ENCODE measurements around the gene PPT1. TPM values are rescaled to one million over a fixed set of nuclear protein-coding genes. Genes with fewer than 3 reads are reported as not detected.

PPT1 gene
- total RNA-seq, 1 donor from 2014 or later, result 48.3 TPM

DNA sequence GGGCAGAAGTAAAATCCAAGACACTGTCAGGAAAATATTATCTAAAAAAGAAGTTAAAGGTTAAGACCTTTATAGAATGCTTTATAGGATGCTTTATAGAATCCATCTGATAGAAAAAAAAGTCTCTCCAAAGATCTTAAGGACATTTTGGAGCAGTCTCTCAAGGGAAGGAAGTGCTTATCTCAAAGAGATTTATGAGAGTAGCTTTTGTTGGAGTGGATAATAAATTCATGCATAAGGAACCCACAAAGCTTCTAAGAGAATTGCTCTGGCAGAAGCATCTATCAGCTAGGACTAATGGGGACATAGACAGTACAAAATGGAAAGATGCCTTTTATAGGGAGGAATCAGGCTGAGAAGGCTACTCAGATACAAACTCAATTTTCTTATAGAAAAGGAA lies 69.4 kb downstream of the PPT1 start:
- TF ChIP-seq CTCF (IDR thresholded peaks at IDR 0.05), result no peak

GRCh38 chr1:40024671-40025070 lies 72.4 kb downstream of the PPT1 start:
- Mint-ChIP-seq H3K4me3 (ENCODE audit: unreplicated experiment) (no peak overlapping the region), H3K4me1 (ENCODE audit: low read depth) (no peaks in the 10 kb centered on the region), H3K36me3 (ENCODE audit: low read depth) (peaks cover 6% of the 10 kb centered on the region), H3K9me3 (ENCODE audit: low read depth) (peaks cover 8% of the 10 kb centered on the region), H3K27me3 (ENCODE audit: low read depth) (peaks cover 11% of the 10 kb centered on the region), H3K27ac (ENCODE audit: unreplicated experiment) (no peak overlapping the region)
- DNase-seq (ENCODE audit: low spot score), result no peak
- no peak for TF ChIP-seq CTCF (IDR thresholded peaks at IDR 0.05)

More for the DNA sequence above, 69.4 kb downstream of the PPT1 start:
- Mint-ChIP-seq H3K27me3 (ENCODE audit: low read depth) (peaks cover 11% of the 10 kb centered on the region), H3K4me1 (ENCODE audit: low read depth) (peaks cover 11% of the 10 kb centered on the region), H3K4me3 (ENCODE audit: unreplicated experiment) (no peak overlapping the region), H3K27ac (ENCODE audit: unreplicated experiment) (no peak overlapping the region), H3K9me3 (ENCODE audit: low read depth) (peaks cover 8% of the 10 kb centered on the region), H3K36me3 (ENCODE audit: low read depth) (peaks cover 6% of the 10 kb centered on the region)
- DNase-seq (ENCODE audit: low spot score), result no peak

DNA sequence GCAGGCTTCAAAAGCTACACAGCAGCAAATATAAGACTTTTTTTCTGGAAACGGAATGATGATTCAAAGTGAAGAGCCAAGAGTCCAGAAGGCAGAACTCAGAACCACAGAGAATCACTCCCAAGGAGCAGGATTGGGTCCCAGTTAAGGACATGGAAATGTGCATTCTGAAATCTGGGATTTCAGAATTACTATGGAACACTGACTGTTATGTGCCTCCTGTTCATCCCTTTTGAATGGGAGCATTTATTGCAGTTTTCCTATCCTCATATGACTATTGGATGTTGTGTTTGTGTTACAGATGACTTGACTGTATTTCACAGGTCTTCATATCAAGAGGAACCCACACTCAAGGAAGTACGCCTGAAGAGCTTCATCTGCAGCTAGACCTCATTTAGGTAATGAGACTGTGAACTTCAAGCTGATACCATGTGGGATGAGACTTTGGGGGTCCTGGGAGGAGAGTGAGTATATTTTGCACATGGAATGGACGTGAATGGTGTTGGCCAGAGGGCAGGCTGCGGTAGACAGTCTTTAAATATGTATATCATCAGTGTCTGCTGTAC lies 73.6 kb downstream of the PPT1 start:
- no peak overlapping the region for H3K27ac Mint-ChIP-seq (ENCODE audit: unreplicated experiment)
- peaks cover 4% of the 10 kb centered on the region for H3K27me3 Mint-ChIP-seq (ENCODE audit: low read depth)
- H3K4me3 Mint-ChIP-seq (ENCODE audit: unreplicated experiment), result no peak overlapping the region
- no peak for DNase-seq (ENCODE audit: low spot score)
- no peak for TF ChIP-seq CTCF (IDR thresholded peaks at IDR 0.05)
- H3K9me3 Mint-ChIP-seq (ENCODE audit: low read depth), result peaks cover 8% of the 10 kb centered on the region
- H3K36me3 Mint-ChIP-seq (ENCODE audit: low read depth), result peaks cover 6% of the 10 kb centered on the region
- no peaks in the 10 kb centered on the region for H3K4me1 Mint-ChIP-seq (ENCODE audit: low read depth)

Other genes with a start within 250 kb of the PPT1 start
- gene TRIT1, start 213.7 kb downstream of the PPT1 start, total RNA-seq, result 9.3 to 12.3 TPM (median 10.7 TPM) in 3 replicates
- gene MYCL, start 195.3 kb downstream of the PPT1 start, total RNA-seq, result 0.29 to 0.62 TPM (median 0.47 TPM) in 3 replicates
- 1.4 to 2.5 TPM (median 1.8 TPM) in 3 replicates for gene MFSD2A, start 142.1 kb downstream of the PPT1 start, total RNA-seq
- 415 to 576 TPM (median 558 TPM) in 3 replicates for gene CAP1, start 56.5 kb downstream of the PPT1 start, total RNA-seq
- 11.9 to 16.0 TPM (median 15.5 TPM) in 3 replicates for gene RLF, start 64.1 kb upstream of the PPT1 start, total RNA-seq
- not detected in 3 replicates for gene TMCO2, start 150.7 kb upstream of the PPT1 start, total RNA-seq
- gene ZMPSTE24, start 161.0 kb upstream of the PPT1 start, total RNA-seq, result 49.5 to 62.3 TPM (median 49.6 TPM) in 3 replicates
- 4.9 to 10.4 TPM (median 9.9 TPM) in 3 replicates for gene COL9A2, start 220.0 kb upstream of the PPT1 start, total RNA-seq

Data from chondrocyte (in vitro differentiated cells).